Activated B cell treated with CpG ODN at 0.5 μM for 24 hours (primary cell): ENCODE measurements around the gene PTPRCAP. TPM values are rescaled to one million over a fixed set of nuclear protein-coding genes. Genes with fewer than 3 reads are reported as not detected.
"Not testable (repeated sequence)": the region's sequence is repeated elsewhere in the genome, so short reads cannot be mapped to it uniquely, and the experiment has no call there.

Source experiments
- ATAC-seq: fragments of 200-7000 bp; cut with Tn5 transposase; one replicate; pipeline ENCODE4 v1.10.0; 2021; ENCODE audit warnings: low read depth, mild to moderate bottlenecking, moderate library complexity
- CTCF ChIA-PET: fragments of 350-600 bp; sonication (Branson Sonifier 250); formaldehyde crosslinking; loops from one replicate; lab custom pipeline; 2021; ENCODE audit warnings: antibody characterized with exemption; lab: Charles Lee
- POLR2A ChIA-PET: fragments of 350-600 bp; sonication (Branson Sonifier 250); formaldehyde crosslinking; loops from one replicate; lab custom pipeline; 2021; ENCODE audit warnings: antibody characterized with exemption; lab: Charles Lee
- DNase-seq: peaks from one replicate; pipeline ENCODE4 v3.0.0; 2022
- H3K27ac Mint-ChIP-seq: one replicate; pipeline ENCODE4 v1.8.0; 2020; ENCODE audit warnings: mixed read lengths
- H3K27me3 Mint-ChIP-seq: one replicate; pipeline ENCODE4 v1.8.0; 2021; ENCODE audit warnings: mixed read lengths
- H3K36me3 Mint-ChIP-seq: one replicate; pipeline ENCODE4 v1.8.0; 2021; ENCODE audit warnings: low read depth, mixed read lengths
- H3K4me1 Mint-ChIP-seq: one replicate; pipeline ENCODE4 v1.8.0; 2021; ENCODE audit warnings: mixed read lengths
- H3K4me3 Mint-ChIP-seq: one replicate; pipeline ENCODE4 v1.8.0; 2020; ENCODE audit warnings: mild to moderate bottlenecking, mixed read lengths
- H3K9me3 Mint-ChIP-seq: one replicate; pipeline ENCODE4 v1.8.0; 2020; ENCODE audit warnings: mixed read lengths
- intact Hi-C: fragments of 100-400 bp; cut with micrococcal nuclease; formaldehyde crosslinking; loops from one replicate; pipeline ENCODE4 v1.15.1; 2024
- total RNA-seq: library from RNA; stranded (reverse); gene quantifications from 2 replicates; pipeline ENCODE4 v1.2.3, GENCODE V29; 2022
- TF ChIP-seq, protein P1 (sequence below): fragments of 200-600 bp; IDR thresholded peaks from one replicate; pipeline ENCODE4 v1.8.0; 2022; ENCODE audit warnings: antibody characterized with exemption, mild to moderate bottlenecking

The PTPRCAP gene
- total RNA-seq = 328 and 347 TPM in 2 replicates

- CTCF ChIA-PET = interaction anchor here (0.7 to 4.9 kb wide), 16 partner anchors 17 to 91 kb away, joined by 3 to 25 read pairs (median 4); partner anchors contain the start of genes AIP, PITPNM1, PPP1CA and RAD9A
- H3K27ac Mint-ChIP-seq = peak within 1 kb of the TSS; percentile 96
- H3K4me3 Mint-ChIP-seq = peak within 1 kb of the TSS; percentile 96
- POLR2A ChIA-PET = interaction anchor here (0.5 to 26.0 kb wide), 29 partner anchors 10 to 1476 kb away, joined by 3 to 1417 read pairs (median 9); partner anchors contain the start of genes AIP, ANKRD13D, CABP4 and CARNS1
- intact Hi-C loops = loop anchor here (1.0 to 2.0 kb wide), 5 partner anchors 9 to 36 kb away; partner anchors contain the start of genes PPP1CA and TMEM134
- H3K27me3 Mint-ChIP-seq = no peaks in the 10 kb centered on the region
- peaks cover 47% of the 10 kb centered on the region for H3K36me3 Mint-ChIP-seq
- H3K9me3 Mint-ChIP-seq = no peaks in the 10 kb centered on the region
- peak; percentile 49 for ATAC-seq
- DNase-seq = peak; percentile 77
- TF ChIP-seq, protein P1, sequence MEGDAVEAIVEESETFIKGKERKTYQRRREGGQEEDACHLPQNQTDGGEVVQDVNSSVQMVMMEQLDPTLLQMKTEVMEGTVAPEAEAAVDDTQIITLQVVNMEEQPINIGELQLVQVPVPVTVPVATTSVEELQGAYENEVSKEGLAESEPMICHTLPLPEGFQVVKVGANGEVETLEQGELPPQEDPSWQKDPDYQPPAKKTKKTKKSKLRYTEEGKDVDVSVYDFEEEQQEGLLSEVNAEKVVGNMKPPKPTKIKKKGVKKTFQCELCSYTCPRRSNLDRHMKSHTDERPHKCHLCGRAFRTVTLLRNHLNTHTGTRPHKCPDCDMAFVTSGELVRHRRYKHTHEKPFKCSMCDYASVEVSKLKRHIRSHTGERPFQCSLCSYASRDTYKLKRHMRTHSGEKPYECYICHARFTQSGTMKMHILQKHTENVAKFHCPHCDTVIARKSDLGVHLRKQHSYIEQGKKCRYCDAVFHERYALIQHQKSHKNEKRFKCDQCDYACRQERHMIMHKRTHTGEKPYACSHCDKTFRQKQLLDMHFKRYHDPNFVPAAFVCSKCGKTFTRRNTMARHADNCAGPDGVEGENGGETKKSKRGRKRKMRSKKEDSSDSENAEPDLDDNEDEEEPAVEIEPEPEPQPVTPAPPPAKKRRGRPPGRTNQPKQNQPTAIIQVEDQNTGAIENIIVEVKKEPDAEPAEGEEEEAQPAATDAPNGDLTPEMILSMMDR = no peak
- H3K4me1 Mint-ChIP-seq = peaks cover 83% of the 10 kb centered on the region
Observed at GRCh38 chr11:67437082-67437808, at the start of gene PTPRCAP. PTPRCAP (minus strand) TSS chr11:67437682; CDS start chr11:67437619, 63 bp downstream.

GRCh38 chr11:67486481-67487195, 49.2 kb upstream of the PTPRCAP start:
- intact Hi-C loops = no loop called here
- no peak for ATAC-seq
- Mint-ChIP-seq H3K36me3 (peaks cover 71% of the 10 kb centered on the region), H3K4me3 (peak overlapping the region; percentile 61), H3K9me3 (no peaks in the 10 kb centered on the region), H3K27me3 (no peaks in the 10 kb centered on the region), H3K4me1 (peaks cover 60% of the 10 kb centered on the region), H3K27ac (peak overlapping the region; percentile 98)
- TF ChIP-seq, protein P1 = no peak
- POLR2A ChIA-PET = interaction anchor here (0.9 to 11.1 kb wide), 12 partner anchors 13 to 134 kb away, joined by 3 to 189 read pairs (median 6); partner anchors contain the start of genes PPP1CA, PTPRCAP and TMEM134
- CTCF ChIA-PET = interaction anchor here (1.5 kb wide), 1 partner anchor 85 kb away, joined by 9 read pairs; the partner anchor contains the start of gene PPP1CA
- no peak for DNase-seq

DNA sequence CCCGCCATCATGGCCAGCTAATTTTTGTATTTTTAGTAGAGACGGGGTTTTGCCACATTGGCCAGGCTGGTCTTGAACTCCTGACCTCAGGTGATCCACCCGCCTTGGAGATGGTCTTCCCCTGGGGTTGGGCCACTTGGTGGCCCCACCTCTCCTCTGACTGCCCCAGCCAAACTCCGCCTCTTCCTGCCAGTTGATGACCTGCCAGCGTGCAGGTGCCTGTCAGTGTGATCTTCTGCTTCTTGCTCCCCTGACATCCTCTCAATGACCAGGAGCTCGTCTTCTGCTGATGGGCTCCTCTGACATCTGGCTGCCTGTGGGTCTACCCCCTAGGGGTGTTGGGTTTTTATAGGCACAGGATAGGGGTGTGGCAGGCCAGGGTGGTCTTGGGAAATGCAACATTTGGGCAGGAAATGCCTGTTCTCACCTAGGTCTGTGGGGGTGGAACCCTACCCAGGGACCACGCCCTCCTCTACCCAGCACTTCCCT, 48.4 kb upstream of the PTPRCAP start:
- ChIA-PET POLR2A (interaction anchor here (0.7 to 11.1 kb wide), 16 partner anchors 14 to 114 kb away, joined by 3 to 189 read pairs (median 6); partner anchors contain the start of genes PITPNM1, PPP1CA, PTPRCAP and TMEM134), CTCF (interaction anchor here (0.7 to 1.5 kb wide), 3 partner anchors 49 to 106 kb away, joined by 4 to 9 read pairs (median 5); partner anchors contain the start of genes PPP1CA and PTPRCAP)
- Mint-ChIP-seq H3K27ac (peak overlapping the region; percentile 98), H3K4me1 (peaks cover 60% of the 10 kb centered on the region), H3K36me3 (peaks cover 65% of the 10 kb centered on the region), H3K4me3 (peak overlapping the region; percentile 61)
- DNase-seq, ATAC-seq, H3K27me3 Mint-ChIP-seq, H3K9me3 Mint-ChIP-seq: not testable (repeated sequence)
- intact Hi-C loops = loop anchor here (1.0 kb wide), 1 partner anchor 19 kb away; the partner anchor contains the start of gene PITPNM1

GRCh38 chr11:67484847-67485311, 47.4 kb upstream of the PTPRCAP start:
- H3K27ac Mint-ChIP-seq = peak overlapping the region; percentile 98
- peaks cover 55% of the 10 kb centered on the region for H3K36me3 Mint-ChIP-seq
- no peaks in the 10 kb centered on the region for H3K9me3 Mint-ChIP-seq
- intact Hi-C loops = loop anchor here (1.0 kb wide), 1 partner anchor 20 kb away; the partner anchor contains the start of gene PITPNM1
- no peaks in the 10 kb centered on the region for H3K27me3 Mint-ChIP-seq
- TF ChIP-seq, protein P1 = no peak
- H3K4me1 Mint-ChIP-seq = peaks cover 60% of the 10 kb centered on the region
- DNase-seq (peak; percentile 57), ATAC-seq (peak; percentile 35)
- H3K4me3 Mint-ChIP-seq = peak overlapping the region; percentile 93
- POLR2A ChIA-PET = interaction anchor here (0.9 to 11.1 kb wide), 13 partner anchors 16 to 133 kb away, joined by 3 to 189 read pairs (median 15); partner anchors contain the start of genes PITPNM1, POLD4, PPP1CA and PTPRCAP
- CTCF ChIA-PET = interaction anchor here (1.5 kb wide), 1 partner anchor 83 kb away, joined by 9 read pairs; the partner anchor contains the start of gene PPP1CA
